Calu3 (cell line): ENCODE results near the gene NDUFA13. TPM values are rescaled to one million over a fixed set of nuclear protein-coding genes. Genes with fewer than 3 reads are reported as not detected.

ENCODE experiments used
- BruUV-seq: library from RNA; stranded (reverse); fragments of 400-500 nt; replicated peaks from 2 replicates; lab custom pipeline; 2021; lab: Mats Ljungman, UMichigan
- CTCF ChIA-PET: fragments of 300-600 bp; sonication (Branson Sonifier 250); formaldehyde crosslinking; loops from one replicate; lab custom pipeline; 2022; ENCODE audit warnings: antibody characterized with exemption; lab: Charles Lee
- DNase-seq: peaks from one replicate; pipeline ENCODE4 v3.0.0; 2022
- H3K27ac Mint-ChIP-seq: one replicate; pipeline ENCODE4 v1.8.0; 2022; ENCODE audit warnings: mixed read lengths; ENCODE audit not compliant: unreplicated experiment
- H3K27me3 Mint-ChIP-seq: one replicate; pipeline ENCODE4 v1.8.0; 2022; ENCODE audit warnings: mixed read lengths; ENCODE audit not compliant: unreplicated experiment
- H3K36me3 Mint-ChIP-seq: one replicate; pipeline ENCODE4 v1.8.0; 2022; ENCODE audit warnings: mild to moderate bottlenecking, moderate library complexity, mixed read lengths; ENCODE audit not compliant: insufficient read depth, unreplicated experiment
- H3K4me1 Mint-ChIP-seq: one replicate; pipeline ENCODE4 v1.8.0; 2022; ENCODE audit warnings: mild to moderate bottlenecking, low read depth, mixed read lengths; ENCODE audit not compliant: unreplicated experiment
- H3K4me3 Mint-ChIP-seq: one replicate; pipeline ENCODE4 v1.8.0; 2022; ENCODE audit warnings: mild to moderate bottlenecking, low read depth, moderate library complexity, mixed read lengths; ENCODE audit not compliant: unreplicated experiment
- H3K9me3 Mint-ChIP-seq: one replicate; pipeline ENCODE4 v1.8.0; 2022; ENCODE audit warnings: low read depth, mixed read lengths; ENCODE audit not compliant: unreplicated experiment
- CTCF ChIP-seq: fragments of 200-600 bp; IDR thresholded peaks from one replicate; pipeline ENCODE4 v1.8.0; 2022; ENCODE audit warnings: antibody characterized with exemption; ENCODE audit not compliant: unreplicated experiment
- intact Hi-C: fragments of 100-400 bp; cut with micrococcal nuclease; formaldehyde crosslinking; loops from one replicate; pipeline ENCODE4 v1.10.0; 2022; ENCODE audit not compliant: unreplicated experiment
- total RNA-seq: library from RNA; stranded (reverse); gene quantifications from 2 replicates; pipeline ENCODE4 v1.2.3, GENCODE V29; 2022

The NDUFA13 gene
- total RNA-seq, 1 experiment from 2014 or later, result 191 TPM

GRCh38 chr19:19549804-19550464, 33.9 kb downstream of the NDUFA13 start:
- CTCF ChIA-PET, result no interaction called here
- DNase-seq, result no peak
- H3K36me3 Mint-ChIP-seq, result peaks cover 4% of the 10 kb centered on the region
- H3K4me1 Mint-ChIP-seq, result no peaks in the 10 kb centered on the region
- TF ChIP-seq CTCF, result no peak
- H3K27me3 Mint-ChIP-seq, result peaks cover 14% of the 10 kb centered on the region
- no peak overlapping the region for H3K4me3 Mint-ChIP-seq
- H3K27ac Mint-ChIP-seq, result no peak overlapping the region
- intact Hi-C loops, result loop anchor here (10.0 kb wide), 1 partner anchor 55 kb away; no protein-coding TSS in a partner anchor
- H3K9me3 Mint-ChIP-seq, result no peaks in the 10 kb centered on the region
- BruUV-seq, result no TSS peak

- H3K4me1 Mint-ChIP-seq, result no peaks in the 10 kb centered on the region
- H3K9me3 Mint-ChIP-seq, result no peaks in the 10 kb centered on the region
- no TSS peak for BruUV-seq
- CTCF ChIA-PET, result no interaction called here
- H3K27me3 Mint-ChIP-seq, result peaks cover 14% of the 10 kb centered on the region
- H3K27ac Mint-ChIP-seq, result no peak overlapping the region
- intact Hi-C loops, result loop anchor here (10.0 kb wide), 1 partner anchor 54 kb away; no protein-coding TSS in a partner anchor
- H3K36me3 Mint-ChIP-seq, result peaks cover 4% of the 10 kb centered on the region
- TF ChIP-seq CTCF, result no peak
- H3K4me3 Mint-ChIP-seq, result no peak overlapping the region
- no peak for DNase-seq
These were observed 34.5 kb downstream of the NDUFA13 start for GRCh38 chr19:19550485-19550929.

GRCh38 chr19:19550972-19551852, 35.2 kb downstream of the NDUFA13 start:
- no peak for TF ChIP-seq CTCF
- BruUV-seq, result no TSS peak
- Mint-ChIP-seq H3K4me1 (no peaks in the 10 kb centered on the region), H3K36me3 (peaks cover 4% of the 10 kb centered on the region), H3K9me3 (no peaks in the 10 kb centered on the region), H3K27ac (no peak overlapping the region), H3K27me3 (peaks cover 14% of the 10 kb centered on the region), H3K4me3 (no peak overlapping the region)
- intact Hi-C loops, result loop anchor here (10.0 kb wide), 1 partner anchor 54 kb away; no protein-coding TSS in a partner anchor
- no peak for DNase-seq
- CTCF ChIA-PET, result no interaction called here

GRCh38 chr19:19551853-19552192, 35.8 kb downstream of the NDUFA13 start:
- H3K4me1 Mint-ChIP-seq, result no peaks in the 10 kb centered on the region
- no peaks in the 10 kb centered on the region for H3K9me3 Mint-ChIP-seq
- no peak overlapping the region for H3K27ac Mint-ChIP-seq
- H3K4me3 Mint-ChIP-seq, result no peak overlapping the region
- intact Hi-C loops, result loop anchor here (10.0 kb wide), 1 partner anchor 53 kb away; no protein-coding TSS in a partner anchor
- CTCF ChIA-PET, result no interaction called here
- peaks cover 14% of the 10 kb centered on the region for H3K27me3 Mint-ChIP-seq
- DNase-seq, result no peak
- BruUV-seq, result no TSS peak
- no peak for TF ChIP-seq CTCF
- peaks cover 4% of the 10 kb centered on the region for H3K36me3 Mint-ChIP-seq
